ENCODE results near the gene SGSM1.
"Not testable (repeated sequence)": the region's sequence is repeated elsewhere in the genome, so short reads cannot be mapped to it uniquely, and the experiment has no call there.

Gene SGSM1

DNA sequence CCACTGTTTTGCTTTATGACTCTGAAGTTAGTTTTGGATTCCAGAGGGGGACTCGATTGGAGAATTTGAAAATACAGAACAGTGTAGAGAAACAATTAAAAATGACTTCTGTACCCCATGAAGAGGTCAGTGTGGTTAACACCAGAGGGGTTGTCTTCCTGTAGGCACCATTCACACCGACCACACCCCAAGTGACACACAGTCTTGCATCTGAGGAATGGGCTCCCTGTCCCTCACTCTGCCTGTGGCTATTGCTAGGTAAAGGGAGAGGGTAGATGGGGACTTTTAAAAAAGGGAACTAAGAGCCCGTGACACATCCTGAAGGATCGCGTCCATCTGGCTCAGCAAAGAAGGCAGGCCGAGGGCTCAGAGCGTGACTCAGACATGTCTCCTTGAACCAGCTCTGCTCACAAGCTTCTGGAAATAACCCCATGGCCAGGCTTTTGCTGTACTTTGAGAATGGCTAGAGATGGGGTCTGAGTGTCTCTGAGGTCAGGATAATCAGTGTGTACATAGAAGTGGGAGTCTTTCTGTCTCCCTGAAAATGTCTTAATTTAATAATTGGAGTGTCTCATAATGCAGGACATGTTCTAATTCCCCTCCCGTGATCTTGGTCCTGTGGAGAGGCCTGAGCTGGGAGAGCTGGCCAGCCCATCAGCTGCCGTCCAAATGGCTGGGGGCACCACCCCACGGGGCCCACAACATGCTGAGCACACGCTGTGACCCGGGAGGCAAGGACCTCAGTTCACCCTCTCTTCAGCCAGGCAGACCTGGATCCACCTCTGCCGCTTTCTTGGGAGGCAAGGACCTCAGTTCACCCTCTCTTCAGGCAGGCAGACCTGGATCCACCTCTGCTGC lies 39.3 kb downstream of the SGSM1 start:
- no peak for DNase-seq

DNA sequence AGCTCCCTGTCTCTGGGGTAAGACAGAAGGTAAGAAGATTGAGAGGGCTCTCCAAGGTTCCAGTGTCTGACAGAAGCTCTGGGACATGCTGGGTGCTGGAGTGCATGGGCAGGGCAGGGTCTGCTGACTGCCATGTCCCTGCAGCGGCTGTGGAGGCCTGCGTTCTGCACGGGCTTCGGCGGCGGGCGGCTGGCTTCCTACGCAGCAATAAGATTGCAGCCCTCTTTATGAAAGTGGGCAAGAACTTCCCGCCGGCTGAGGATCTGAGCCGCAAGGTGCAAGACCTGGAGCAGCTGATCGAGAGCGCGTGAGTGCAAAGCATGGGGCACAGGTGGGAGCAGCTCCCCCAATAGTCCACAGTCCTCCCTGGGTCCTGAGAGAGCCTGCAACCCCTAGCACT lies 41.5 kb downstream of the SGSM1 start:
- no peak for DNase-seq

DNA sequence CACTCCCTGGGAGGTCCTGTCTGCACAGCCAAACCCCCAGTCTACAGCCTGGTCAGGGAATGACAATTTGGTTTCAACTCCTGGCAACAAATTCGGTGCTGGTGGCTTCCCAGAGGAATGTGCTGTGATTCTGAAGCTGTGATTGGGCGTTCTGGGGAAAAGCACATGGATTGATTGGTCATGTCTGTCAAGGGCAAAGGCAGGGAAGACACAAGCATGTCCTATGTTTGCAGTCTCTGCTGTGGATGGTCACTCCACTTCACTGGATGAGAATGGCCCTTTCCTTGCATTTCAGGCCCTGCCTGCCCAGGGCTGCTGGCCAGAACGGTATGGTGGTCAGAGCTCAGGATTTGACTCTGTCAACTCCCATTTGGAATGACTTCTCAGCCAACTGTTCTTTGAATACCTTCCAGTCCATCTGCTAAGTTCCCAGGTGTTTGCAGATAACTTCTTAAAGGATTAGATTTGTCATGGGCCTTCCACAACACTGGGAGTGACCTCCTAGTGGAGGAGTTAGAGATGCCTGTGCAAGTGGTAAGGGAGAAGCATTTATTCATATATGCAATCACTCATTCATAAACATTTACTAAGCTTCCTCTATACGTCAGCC lies 42.7 kb downstream of the SGSM1 start:
- no peak for DNase-seq

DNA sequence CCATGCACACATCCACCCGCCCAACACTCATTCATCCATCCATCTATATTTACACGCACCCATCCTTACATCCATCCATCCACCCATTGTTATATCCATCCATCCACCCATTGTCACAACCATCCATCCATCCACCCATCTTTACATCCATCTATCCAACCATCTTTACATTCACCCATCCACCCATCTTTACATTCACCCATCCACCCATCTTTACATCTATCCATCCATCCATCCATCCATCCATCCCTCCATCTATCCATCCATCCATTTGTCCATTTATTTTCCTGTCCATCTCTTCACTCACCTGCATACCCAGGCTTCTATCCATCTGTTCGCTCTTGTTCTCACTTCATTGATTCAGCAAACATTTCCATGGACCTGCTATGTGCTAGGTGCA lies 49.8 kb downstream of the SGSM1 start:
- no peak for DNase-seq

DNA sequence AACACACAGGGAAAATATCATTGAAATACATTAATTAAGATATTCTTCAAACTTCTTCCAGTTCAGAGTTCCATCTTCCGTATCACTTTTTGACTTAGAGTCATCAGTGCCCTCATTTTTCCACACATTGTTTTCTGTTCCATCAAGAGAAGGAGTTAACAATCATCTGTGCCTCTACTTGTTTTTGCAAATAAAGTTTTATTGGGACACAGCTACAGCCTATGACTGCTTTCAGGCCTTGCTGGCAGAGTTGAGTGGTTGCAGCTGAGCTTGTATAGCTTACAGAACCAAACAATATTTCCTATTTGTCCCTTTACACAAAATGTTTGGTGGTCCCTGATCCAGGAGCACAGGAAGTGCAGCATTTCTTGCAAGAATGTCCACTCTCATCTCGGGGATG lies 51.6 kb downstream of the SGSM1 start:
- no peak for DNase-seq

DNA sequence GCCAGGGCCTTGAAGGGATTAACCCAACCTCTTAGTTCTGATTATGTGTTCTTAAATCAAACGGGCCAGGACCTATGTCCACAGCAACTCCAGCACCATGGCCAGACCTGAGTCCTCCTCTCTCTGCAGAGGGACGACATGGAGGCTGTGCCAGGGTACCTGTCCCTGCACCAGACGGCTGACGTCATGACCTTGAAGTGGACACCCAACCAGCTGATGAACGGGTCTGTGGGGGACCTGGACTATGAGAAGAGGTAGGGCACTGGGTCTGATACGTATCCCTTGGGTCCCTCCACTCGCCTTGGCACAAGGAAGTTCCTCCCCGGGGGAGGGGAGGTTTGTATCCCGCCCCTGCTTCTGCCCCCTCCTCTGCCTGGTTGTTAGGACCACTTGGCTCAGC lies 53.6 kb downstream of the SGSM1 start:
- no peak for DNase-seq

- DNase-seq, result no peak
These were observed 59.5 kb downstream of the SGSM1 start for GRCh38 chr22:24865508-24865907.

DNA sequence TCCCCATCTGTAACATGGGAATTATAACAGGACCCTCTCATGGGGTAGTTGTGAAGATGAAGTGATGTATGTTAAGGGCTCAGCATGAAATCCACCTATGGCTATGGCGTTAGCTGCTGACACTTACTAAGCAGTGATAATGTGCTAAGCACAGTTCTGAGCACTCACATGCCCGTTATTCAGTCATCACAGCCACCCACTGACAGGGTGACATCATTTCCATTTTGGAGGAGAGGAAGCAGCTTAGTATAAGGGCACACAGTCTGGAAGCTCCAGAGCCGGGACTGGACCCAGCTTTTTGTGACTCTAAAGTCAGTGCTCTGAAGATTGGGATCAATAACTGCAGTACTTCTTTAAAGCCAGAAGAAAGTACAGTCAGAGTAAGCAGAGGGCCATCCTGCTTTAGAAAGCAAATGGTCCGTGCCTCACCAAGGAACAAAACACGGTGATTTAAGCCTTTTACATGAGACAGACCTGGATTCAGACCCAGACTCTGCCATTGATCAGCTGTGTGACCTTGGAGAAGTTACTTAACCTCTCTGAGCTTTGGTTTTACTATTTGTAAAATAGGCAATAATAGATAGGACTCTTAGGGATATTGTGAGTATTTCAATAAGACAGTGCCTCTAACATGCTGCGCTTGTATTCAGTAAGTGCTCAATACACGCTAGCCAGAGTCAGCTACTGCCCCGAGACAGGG lies 61.5 kb downstream of the SGSM1 start:
- DNase-seq, result no peak

GRCh38 chr22:24868979-24869378 lies 63.0 kb downstream of the SGSM1 start:
- no peak for DNase-seq

GRCh38 chr22:24871611-24872205 lies 65.7 kb downstream of the SGSM1 start:
- no peak for DNase-seq

DNA sequence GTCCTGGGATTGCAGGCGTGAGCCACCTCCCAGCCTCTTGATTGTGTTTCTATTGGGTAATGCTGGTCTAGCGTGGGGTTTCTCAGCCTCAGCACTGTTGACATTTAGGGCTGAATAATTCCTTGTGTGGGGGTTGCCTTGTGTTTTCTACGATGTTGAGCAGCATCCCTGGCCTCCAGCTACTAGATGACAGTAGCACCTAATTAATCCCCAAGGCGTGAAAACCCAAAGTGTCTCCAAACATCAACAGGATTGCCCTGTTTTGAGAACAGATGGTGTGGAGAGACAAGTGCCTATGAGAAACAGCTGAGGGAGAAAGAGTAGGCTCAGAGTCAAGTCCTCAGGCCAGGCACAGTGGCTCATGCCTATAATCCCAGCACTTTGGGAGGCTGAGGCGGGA lies 67.2 kb downstream of the SGSM1 start:
- DNase-seq, result no peak

- peak; percentile 6 for DNase-seq
These were observed 70.0 kb downstream of the SGSM1 start for GRCh38 chr22:24875862-24876506.

DNA sequence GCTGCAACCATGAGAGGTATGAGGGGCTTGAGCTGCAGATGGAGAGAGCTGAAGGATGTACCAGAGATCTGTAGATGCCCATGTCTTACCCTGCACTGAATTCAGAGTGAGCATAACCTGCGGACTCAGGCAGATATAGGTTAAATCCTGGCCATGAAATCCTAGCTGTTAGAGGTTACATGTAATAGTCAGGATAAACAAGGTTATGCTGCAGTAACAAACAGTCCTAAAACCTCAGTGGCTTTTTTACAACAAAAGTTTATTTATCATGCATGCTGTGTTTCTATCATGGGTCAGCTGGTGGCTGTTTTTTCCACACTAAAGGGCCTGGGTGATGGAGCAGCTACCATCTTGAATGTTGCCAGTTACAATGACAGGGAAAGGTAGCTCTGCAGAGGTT lies 70.7 kb downstream of the SGSM1 start:
- DNase-seq, result no peak

DNA sequence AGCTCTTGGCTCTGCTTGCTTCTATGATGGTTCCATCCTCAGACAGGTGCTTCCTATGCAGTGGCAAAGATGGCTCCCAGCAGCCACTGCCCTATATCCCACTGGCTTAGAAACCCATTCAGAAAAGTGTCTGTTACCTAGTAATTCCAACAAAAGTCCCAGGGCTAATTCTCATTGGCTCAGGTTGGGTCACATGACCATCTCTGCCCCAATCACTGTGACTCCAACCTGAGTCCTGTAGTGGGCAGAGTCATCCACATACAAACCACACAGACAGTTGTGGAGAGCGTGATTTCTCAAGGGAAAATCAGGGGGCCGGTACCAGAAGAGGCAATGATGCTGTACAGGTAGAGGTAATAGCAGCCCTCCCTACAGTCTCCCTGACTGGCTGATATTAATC lies 73.0 kb downstream of the SGSM1 start:
- DNase-seq, result no peak

- DNase-seq, result no peak
These were observed 77.4 kb downstream of the SGSM1 start for GRCh38 chr22:24883432-24883831.

DNA sequence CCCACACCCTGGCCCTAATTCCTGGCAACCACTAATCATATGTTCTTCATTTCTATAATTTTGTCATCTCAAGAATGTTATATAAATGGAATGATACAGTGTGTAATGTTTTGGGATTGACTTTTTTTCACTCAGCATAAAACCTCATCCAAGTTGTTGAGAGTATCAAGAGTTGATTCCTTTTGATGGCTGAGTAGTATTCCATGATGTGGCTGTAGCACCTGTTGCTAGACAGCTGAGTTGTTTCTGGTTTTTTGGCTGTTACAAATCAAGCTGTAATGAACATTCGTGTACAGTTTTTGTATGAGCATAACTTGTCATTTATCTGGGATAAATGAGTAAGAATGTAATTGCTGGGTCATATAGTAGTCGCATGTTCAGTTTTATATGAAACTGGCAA lies 81.2 kb downstream of the SGSM1 start:
- no peak for DNase-seq

DNA sequence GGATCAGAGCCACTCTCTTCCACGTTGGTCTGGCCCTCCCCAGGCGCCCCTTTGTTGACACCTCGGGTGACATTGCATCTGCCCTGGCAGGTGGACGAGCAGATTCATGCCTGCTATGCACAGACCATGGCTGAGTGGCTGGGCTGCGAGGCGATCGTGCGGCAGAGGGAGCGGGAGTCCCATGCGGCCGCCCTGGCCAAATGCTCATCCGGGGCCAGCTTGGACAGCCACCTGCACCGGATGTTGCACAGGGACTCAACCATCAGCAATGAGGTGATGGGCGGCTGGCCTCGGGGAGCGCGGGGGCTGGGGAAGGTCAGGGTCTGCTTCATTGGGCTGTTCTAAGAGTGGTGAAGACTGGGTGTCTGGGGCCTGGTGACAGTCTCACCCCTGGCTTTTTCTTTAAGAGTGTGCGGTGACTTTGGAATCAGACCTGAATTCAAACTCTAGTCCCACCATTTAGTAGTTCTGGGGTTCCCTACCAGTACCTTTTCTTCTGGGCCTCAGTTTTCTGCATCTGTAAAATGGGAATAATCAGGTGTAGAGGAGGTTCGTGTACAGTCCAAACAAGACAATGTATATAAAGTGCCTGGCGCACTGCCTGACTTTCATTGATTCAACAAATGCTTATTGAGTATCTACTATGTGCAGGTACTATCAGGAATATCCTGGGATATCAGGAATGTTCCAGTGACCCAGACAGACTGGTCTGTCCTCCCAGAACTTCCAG lies 87.5 kb downstream of the SGSM1 start:
- no peak for DNase-seq

DNA sequence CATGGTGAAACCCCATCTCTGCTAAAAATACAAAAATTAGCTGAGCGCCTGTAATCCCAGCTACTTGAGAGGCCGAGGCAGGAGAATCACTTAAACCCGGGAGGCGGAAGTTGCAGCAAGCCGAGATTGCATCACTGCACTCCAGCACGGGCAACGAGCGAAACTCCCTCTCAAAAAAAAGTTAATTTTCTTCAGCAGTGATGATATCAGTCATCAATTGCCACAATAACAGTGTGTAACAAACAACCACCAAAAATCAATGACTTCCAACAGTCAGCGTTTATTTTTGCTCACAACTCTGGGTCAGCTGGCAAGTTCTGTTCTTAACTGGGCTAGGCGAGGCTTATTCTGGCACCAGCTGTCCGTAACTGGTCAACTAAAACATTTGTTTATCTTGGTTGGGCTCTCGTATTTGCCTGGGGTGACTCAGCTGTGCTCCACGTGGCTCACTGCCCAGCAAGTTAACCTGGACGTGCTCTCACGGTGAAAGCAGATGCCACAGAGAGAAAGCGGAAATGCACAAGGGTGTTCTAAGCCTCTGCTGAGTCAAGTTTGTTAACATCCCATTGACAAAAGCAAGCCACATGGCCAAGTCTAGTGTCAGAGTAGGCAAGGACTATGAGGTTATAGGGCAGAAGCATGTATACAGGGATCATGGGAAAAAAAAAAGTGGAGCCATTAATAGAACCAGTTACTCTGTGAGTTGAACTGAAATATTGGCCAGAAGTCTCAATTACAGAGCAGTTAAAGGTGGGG lies 88.4 kb downstream of the SGSM1 start:
- no peak for DNase-seq

DNA sequence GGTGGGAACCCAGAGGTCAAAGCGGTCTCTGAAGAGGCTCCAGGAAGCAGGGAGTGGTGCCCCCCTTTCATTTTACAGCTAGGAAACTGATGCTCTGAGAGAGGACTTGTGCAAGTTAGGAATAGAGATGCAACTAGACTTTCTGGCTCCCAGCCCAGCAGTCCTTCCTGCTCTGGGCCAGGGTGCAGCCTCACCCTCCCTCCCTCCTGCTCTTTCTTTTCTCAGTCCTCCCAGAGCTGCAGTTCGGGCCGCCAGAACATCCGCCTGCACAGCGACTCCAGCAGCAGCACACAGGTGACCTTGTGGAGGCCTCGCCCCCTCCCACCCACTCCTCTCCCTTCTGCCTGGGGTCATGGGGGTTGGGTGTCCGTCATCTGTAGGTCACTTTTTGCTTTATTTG lies 89.0 kb downstream of the SGSM1 start:
- DNase-seq, result no peak

GRCh38 chr22:24901448-24901847 lies 95.4 kb downstream of the SGSM1 start:
- no peak for DNase-seq

DNA sequence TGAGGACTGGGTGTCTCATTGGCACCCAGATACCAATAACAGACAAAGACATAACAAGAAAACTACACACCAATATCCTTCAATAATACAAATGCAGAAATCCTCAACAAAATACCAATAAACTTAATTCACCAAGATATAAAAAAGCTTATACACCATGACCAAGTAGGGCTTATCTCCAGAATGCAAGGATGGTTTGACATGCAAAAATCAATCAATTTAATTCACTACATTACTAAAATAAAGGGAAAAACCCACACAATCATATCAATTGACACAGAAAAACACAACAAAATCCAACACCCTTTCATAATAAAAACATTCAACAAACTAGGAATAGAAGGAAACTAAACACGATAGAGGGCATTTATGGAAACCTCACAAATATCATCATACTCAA lies 99.9 kb downstream of the SGSM1 start:
- no peak for DNase-seq

GRCh38 chr22:24907101-24907500 lies 101.1 kb downstream of the SGSM1 start:
- not testable (repeated sequence) for DNase-seq

Measured in stimulated activated CD4-positive, alpha-beta T cell treated with anti-CD3 and anti-CD28 coated beads, Interleukin-12 subunit alpha, Interleukin-12 subunit beta, amount 100 ng/mL, for 4 hours (primary cell).